Osteoblast (primary cell): ENCODE results near the gene MGST2. TPM values are rescaled to one million over a fixed set of nuclear protein-coding genes. Genes with fewer than 3 reads are reported as not detected.

Experiments used
- DNase-seq: peaks from one replicate; pipeline ENCODE4 v3.0.0; 2011; ENCODE audit warnings: low spot score, mixed read lengths; ENCODE audit not compliant: insufficient read length; ENCODE audit errors: missing footprints
- H2AFZ ChIP-seq: 2 replicates; pipeline ENCODE4 v1.6.0; 2011; ENCODE audit warnings: mild to moderate bottlenecking, low read length
- H3K27ac ChIP-seq: 2 replicates; pipeline ENCODE4 v1.5.1; 2011; ENCODE audit warnings: mild to moderate bottlenecking, low read depth, low read length, moderate library complexity
- H3K27me3 ChIP-seq: 2 replicates; pipeline ENCODE4 v1.6.0; 2012; ENCODE audit warnings: mild to moderate bottlenecking, control low read depth, inconsistent platforms, low read length, moderate library complexity; ENCODE audit not compliant: insufficient read depth
- H3K36me3 ChIP-seq: 2 replicates; pipeline ENCODE4 v1.5.1; 2011; ENCODE audit warnings: mild to moderate bottlenecking, low read length, control low read depth, moderate library complexity; ENCODE audit not compliant: insufficient read depth
- H3K4me1 ChIP-seq: 2 replicates; pipeline ENCODE4 v1.5.1; 2011; ENCODE audit warnings: mild to moderate bottlenecking, low read length, control low read depth, moderate library complexity; ENCODE audit not compliant: insufficient read depth
- H3K4me2 ChIP-seq: 2 replicates; pipeline ENCODE4 v1.6.0; 2011; ENCODE audit warnings: mild to moderate bottlenecking, low read length; ENCODE audit not compliant: insufficient read depth
- H3K4me3 ChIP-seq: fragments of 200-600 bp; sonication (generic); 3 replicates; pipeline ENCODE4 v1.5.1; 2012; ENCODE audit warnings: mild to moderate bottlenecking, low read length, inconsistent platforms; ENCODE audit not compliant: insufficient read depth
- H3K79me2 ChIP-seq: 2 replicates; pipeline ENCODE4 v1.6.0; 2012; ENCODE audit warnings: mild to moderate bottlenecking, low read length, control low read depth, inconsistent platforms; ENCODE audit not compliant: insufficient read depth
- H3K9me3 ChIP-seq: 2 replicates; pipeline ENCODE4 v1.5.1; 2011; ENCODE audit warnings: low read depth, low read length, control low read depth
- H4K20me1 ChIP-seq: 2 replicates; pipeline ENCODE4 v1.6.0; 2012; ENCODE audit warnings: mild to moderate bottlenecking, low read length, control low read depth; ENCODE audit not compliant: insufficient read depth
- CTCF ChIP-seq: IDR thresholded peaks from 2 replicates; pipeline ENCODE4 v1.5.1; 2011; ENCODE audit warnings: mild to moderate bottlenecking, low read depth, low read length, moderate library complexity; ENCODE audit errors: extremely low read depth
- total RNA-seq: library from RNA; depleted of rRNA; stranded (reverse); fragments of >200 nt; gene quantifications from 2 replicates; pipeline ENCODE4 v1.2.3, GENCODE V29; 2012

Gene MGST2
- total RNA-seq, 1 donor = 6.2 TPM

DNA sequence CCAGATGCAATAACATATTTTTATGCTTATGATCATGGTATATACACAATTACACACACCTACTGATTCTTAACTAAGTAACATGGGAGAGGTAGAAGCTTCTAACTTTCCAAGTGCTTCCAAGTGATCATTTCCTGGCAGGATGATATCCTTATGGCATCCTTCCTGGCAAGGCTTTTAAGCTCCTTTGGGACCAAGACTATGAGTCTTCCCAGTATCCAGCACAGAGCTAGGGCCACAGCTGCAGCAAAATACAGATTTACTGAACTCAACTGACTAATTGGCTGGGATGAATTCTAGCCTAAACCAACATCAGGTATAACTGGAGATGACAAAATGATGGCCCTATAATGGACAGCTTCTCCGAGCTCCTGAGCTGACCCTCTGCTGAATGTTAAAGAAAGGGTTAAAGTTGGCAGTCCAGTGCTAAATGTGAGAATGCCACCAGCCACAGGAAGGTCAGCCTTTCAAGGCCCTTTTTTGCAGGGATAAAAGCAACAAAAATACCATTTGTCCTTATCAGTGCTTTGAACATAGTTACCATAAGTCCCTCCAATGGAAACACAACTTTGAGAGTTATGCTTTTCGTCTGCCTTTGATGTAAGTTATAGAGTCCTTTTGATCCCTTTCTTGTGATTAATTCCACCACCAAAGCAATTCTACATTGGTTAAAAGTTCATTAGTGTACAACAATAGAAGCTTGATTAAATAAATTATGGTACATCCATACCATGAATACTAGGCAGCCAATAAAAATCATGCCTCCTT lies 73.4 kb downstream of the MGST2 start:
- H3K79me2 ChIP-seq = no peaks in the 10 kb centered on the region
- H4K20me1 ChIP-seq = no peaks in the 10 kb centered on the region
- H3K4me2 ChIP-seq = no peak overlapping the region
- DNase-seq = no peak
- H3K4me1 ChIP-seq = peaks cover 15% of the 10 kb centered on the region
- no peak overlapping the region for H3K4me3 ChIP-seq
- no peak overlapping the region for H2AFZ ChIP-seq
- no peak overlapping the region for H3K27ac ChIP-seq
- H3K36me3 ChIP-seq = no peaks in the 10 kb centered on the region
- no peaks in the 10 kb centered on the region for H3K9me3 ChIP-seq
- TF ChIP-seq CTCF = no peak
- H3K27me3 ChIP-seq = peaks cover 37% of the 10 kb centered on the region

GRCh38 chr4:139740121-139740520 lies 74.5 kb downstream of the MGST2 start:
- Histone ChIP-seq H3K27me3 (peaks cover 27% of the 10 kb centered on the region), H3K4me3 (no peak overlapping the region), H3K9me3 (no peaks in the 10 kb centered on the region), H2AFZ (no peak overlapping the region), H3K4me2 (peak overlapping the region; percentile 31), H3K36me3 (no peaks in the 10 kb centered on the region), H3K79me2 (no peaks in the 10 kb centered on the region), H4K20me1 (no peaks in the 10 kb centered on the region), H3K27ac (no peak overlapping the region), H3K4me1 (peaks cover 6% of the 10 kb centered on the region)
- DNase-seq = no peak
- TF ChIP-seq CTCF = no peak

DNA sequence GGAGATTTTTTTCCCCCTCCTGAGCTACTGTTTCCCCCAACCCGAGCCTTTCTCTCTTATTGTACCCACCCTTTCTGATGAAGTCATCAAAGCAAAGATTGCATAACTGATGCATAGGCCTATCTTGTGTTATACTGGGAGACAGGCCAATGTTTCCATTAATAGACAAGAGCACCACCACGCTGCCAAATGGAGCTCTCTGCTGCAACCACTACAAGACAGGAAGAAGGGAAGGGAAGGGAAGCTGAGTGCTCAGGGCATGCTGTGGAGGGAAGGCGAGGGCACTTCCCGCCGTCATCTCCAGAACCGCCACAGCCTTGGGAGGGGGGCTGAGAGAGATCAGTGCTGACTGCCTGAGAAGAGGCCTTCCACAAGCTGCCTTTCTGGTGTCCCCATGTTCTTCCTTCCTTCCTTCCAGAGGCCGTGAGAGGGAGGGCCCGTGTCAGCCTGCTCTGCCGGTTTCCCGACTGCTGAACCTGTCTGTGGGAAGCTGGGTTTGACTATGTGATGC lies 75.0 kb downstream of the MGST2 start:
- peak overlapping the region; percentile 31 for H3K4me2 ChIP-seq
- TF ChIP-seq CTCF = peak; percentile 37

DNA sequence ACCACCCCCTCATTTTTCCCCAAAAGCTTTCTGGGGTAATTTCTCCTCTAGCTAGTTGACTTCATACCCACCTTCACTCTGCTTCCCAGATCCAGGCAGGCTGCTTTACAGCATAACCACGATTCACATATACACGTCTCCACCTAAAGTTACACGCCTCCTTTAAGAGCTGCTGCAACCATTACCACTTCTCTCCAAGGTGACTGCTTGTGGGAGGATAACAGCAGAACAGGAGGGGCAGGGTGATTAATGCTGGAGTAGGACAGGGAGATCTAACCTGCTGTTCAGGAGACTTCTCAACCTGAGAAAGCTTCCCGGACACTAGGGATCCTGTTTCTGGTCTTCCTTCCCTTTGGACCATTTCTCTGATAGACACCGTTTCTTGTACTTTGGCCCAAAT lies 77.4 kb downstream of the MGST2 start:
- H3K4me1 ChIP-seq = peaks cover 2% of the 10 kb centered on the region
- peaks cover 18% of the 10 kb centered on the region for H3K27me3 ChIP-seq
- no peak overlapping the region for H3K27ac ChIP-seq
- H3K9me3 ChIP-seq = no peaks in the 10 kb centered on the region
- no peak for DNase-seq
- H3K79me2 ChIP-seq = no peaks in the 10 kb centered on the region
- no peak for TF ChIP-seq CTCF
- H3K36me3 ChIP-seq = no peaks in the 10 kb centered on the region
- H2AFZ ChIP-seq = no peak overlapping the region
- H3K4me2 ChIP-seq = no peak overlapping the region
- H3K4me3 ChIP-seq = no peak overlapping the region
- H4K20me1 ChIP-seq = no peaks in the 10 kb centered on the region

More for the DNA sequence above, 75.0 kb downstream of the MGST2 start:
- H3K9me3 ChIP-seq = no peaks in the 10 kb centered on the region
- no peak overlapping the region for H3K27ac ChIP-seq
- no peaks in the 10 kb centered on the region for H3K36me3 ChIP-seq
- peaks cover 23% of the 10 kb centered on the region for H3K27me3 ChIP-seq
- no peaks in the 10 kb centered on the region for H4K20me1 ChIP-seq
- peaks cover 2% of the 10 kb centered on the region for H3K4me1 ChIP-seq
- peak overlapping the region; percentile 47 for H2AFZ ChIP-seq
- H3K4me3 ChIP-seq = no peak overlapping the region
- no peaks in the 10 kb centered on the region for H3K79me2 ChIP-seq
- DNase-seq = peak; percentile 94
